GM23338 (cell line): ENCODE results near the gene PACRGL. TPM values are rescaled to one million over a fixed set of nuclear protein-coding genes. Genes with fewer than 3 reads are reported as not detected.

ENCODE experiments used
- ATAC-seq: fragments of 200-7000 bp; cut with Tn5 transposase; 3 replicates; pipeline ENCODE4 v1.9.1; 2020
- DNase-seq: peaks from one replicate; pipeline ENCODE4 v3.0.0-alpha.2; 2015; ENCODE audit warnings: low spot score
- H2AFZ ChIP-seq: fragments of 200-600 bp; sonication (generic); 2 replicates; pipeline ENCODE4 v1.8.0; 2016; ENCODE audit warnings: antibody characterized with exemption, mild to moderate bottlenecking, moderate library complexity
- H3F3A ChIP-seq: fragments of 200-600 bp; sonication (generic); replicated peaks from 2 replicates; pipeline ENCODE4 v1.8.0; 2017; ENCODE audit warnings: antibody characterized with exemption, mixed run types, low read depth
- H3K27ac ChIP-seq: fragments of 200-600 bp; sonication (generic); 2 replicates; pipeline ENCODE4 v1.6.1; 2016; ENCODE audit warnings: low read depth
- H3K27me3 ChIP-seq: fragments of 200-600 bp; sonication (generic); 2 replicates; pipeline ENCODE4 v1.8.0; 2016; ENCODE audit warnings: mild to moderate bottlenecking, mixed run types, moderate library complexity; ENCODE audit not compliant: insufficient read depth
- H3K36me3 ChIP-seq: fragments of 200-600 bp; sonication (generic); 2 replicates; pipeline ENCODE4 v1.8.0; 2016; ENCODE audit warnings: mild to moderate bottlenecking; ENCODE audit not compliant: insufficient read depth
- H3K4me1 ChIP-seq: fragments of 200-600 bp; sonication (generic); 2 replicates; pipeline ENCODE4 v1.8.0; 2016; ENCODE audit warnings: mild to moderate bottlenecking, moderate library complexity; ENCODE audit not compliant: insufficient read depth
- H3K4me2 ChIP-seq: fragments of 200-600 bp; sonication (generic); 2 replicates; pipeline ENCODE4 v1.7.1; 2017; ENCODE audit warnings: mixed run types
- H3K4me3 ChIP-seq: fragments of 200-600 bp; sonication (generic); 2 replicates; pipeline ENCODE4 v1.6.1; 2016; ENCODE audit warnings: mixed run types
- H3K79me2 ChIP-seq: fragments of 200-600 bp; sonication (generic); replicated peaks from 2 replicates; pipeline ENCODE4 v1.8.0; 2017; ENCODE audit warnings: mild to moderate bottlenecking; ENCODE audit not compliant: insufficient read depth
- H3K9me2 ChIP-seq: fragments of 200-600 bp; sonication (generic); 2 replicates; pipeline ENCODE4 v1.8.0; 2017; ENCODE audit not compliant: insufficient read depth
- H4K20me1 ChIP-seq: fragments of 200-600 bp; sonication (generic); replicated peaks from 2 replicates; pipeline ENCODE4 v1.8.0; 2017; ENCODE audit warnings: mild to moderate bottlenecking; ENCODE audit not compliant: insufficient read depth
- H3K27ac Mint-ChIP-seq: 2 replicates; pipeline ENCODE4 v1.8.0; 2020; ENCODE audit warnings: inconsistent platforms, mild to moderate bottlenecking, moderate library complexity, mixed read lengths
- H3K27me3 Mint-ChIP-seq: 3 replicates; pipeline ENCODE4 v1.8.0; 2022; ENCODE audit warnings: low read depth, mild to moderate bottlenecking, moderate library complexity, mixed read lengths, inconsistent platforms; ENCODE audit not compliant: insufficient read depth, poor library complexity
- H3K36me3 Mint-ChIP-seq: 3 replicates; pipeline ENCODE4 v1.8.0; 2021; ENCODE audit warnings: low read depth, mild to moderate bottlenecking, inconsistent platforms, moderate library complexity, mixed read lengths
- H3K4me1 Mint-ChIP-seq: 3 replicates; pipeline ENCODE4 v1.8.0; 2020; ENCODE audit warnings: mild to moderate bottlenecking, inconsistent platforms, mixed read lengths
- H3K4me3 Mint-ChIP-seq: 3 replicates; pipeline ENCODE4 v1.8.0; 2021; ENCODE audit warnings: moderate library complexity, mild to moderate bottlenecking, inconsistent platforms, mixed read lengths
- H3K9me3 Mint-ChIP-seq: 3 replicates; pipeline ENCODE4 v1.8.0; 2020; ENCODE audit warnings: moderate library complexity, mild to moderate bottlenecking, inconsistent platforms, mixed read lengths
- CREB1 ChIP-seq: fragments of 250-450 bp; sonication (Bioruptor Pico); IDR thresholded peaks from 2 replicates; pipeline ENCODE4 v1.5.0; 2020; ENCODE audit warnings: low read depth, mild to moderate bottlenecking, moderate library complexity
- EZH2phosphoT487 ChIP-seq: fragments of 200-600 bp; sonication (generic); IDR thresholded peaks from one replicate; pipeline ENCODE4 v1.8.1; 2018; ENCODE audit warnings: antibody characterized with exemption; ENCODE audit not compliant: unreplicated experiment
- POLR2AphosphoS5 ChIP-seq: IDR thresholded peaks from 2 replicates; pipeline ENCODE4 v1.6.1; 2016; ENCODE audit warnings: antibody characterized with exemption, low read depth
- ZNF331 ChIP-seq: fragments of 250-450 bp; sonication (Bioruptor Pico); IDR thresholded peaks from 2 replicates; pipeline ENCODE4 v1.5.0; 2020; ENCODE audit warnings: low read depth, mild to moderate bottlenecking, moderate library complexity
- polyA plus RNA-seq: library from polyadenylated mRNA; unstranded; fragments of >200 nt; fragmentation: Nextera tagmentation; extraction: Ambion mirVana; gene quantifications from 2 replicates; pipeline ENCODE4 v1.2.1, GENCODE V29; 2016
- total RNA-seq: library from RNA; depleted of rRNA; stranded (reverse); fragments of >200 nt; shearing (Covaris generic); gene quantifications from 2 replicates; pipeline ENCODE4 v1.2.3, GENCODE V29; 2014
- TF ChIP-seq, protein P1 (sequence below), 2 experiments: fragments of 200-600 bp in 1 of 2; sonication (generic) in 1 of 2; conservative IDR thresholded peaks; 2 replicates each; pipeline versions ENCODE4 v1.5.1 to v1.6.1; 2016 to 2017; ENCODE audit warnings: antibody characterized with exemption in 2 of 2, low read depth in 2 of 2, mild to moderate bottlenecking in 2 of 2, moderate library complexity in 1 of 2
- TF ChIP-seq, protein P2 (sequence below): IDR thresholded peaks from one replicate; pipeline ENCODE4 v1.6.1; 2018; ENCODE audit warnings: antibody characterized with exemption; ENCODE audit not compliant: unreplicated experiment
- TF ChIP-seq, protein P3 (sequence below): IDR thresholded peaks from 2 replicates; pipeline ENCODE4 v1.6.1; 2016; ENCODE audit warnings: antibody characterized with exemption

PACRGL gene
- total and polyA plus RNA-seq, 2 experiments from 2014 or later, result 4.8 to 15.8 TPM

DNA sequence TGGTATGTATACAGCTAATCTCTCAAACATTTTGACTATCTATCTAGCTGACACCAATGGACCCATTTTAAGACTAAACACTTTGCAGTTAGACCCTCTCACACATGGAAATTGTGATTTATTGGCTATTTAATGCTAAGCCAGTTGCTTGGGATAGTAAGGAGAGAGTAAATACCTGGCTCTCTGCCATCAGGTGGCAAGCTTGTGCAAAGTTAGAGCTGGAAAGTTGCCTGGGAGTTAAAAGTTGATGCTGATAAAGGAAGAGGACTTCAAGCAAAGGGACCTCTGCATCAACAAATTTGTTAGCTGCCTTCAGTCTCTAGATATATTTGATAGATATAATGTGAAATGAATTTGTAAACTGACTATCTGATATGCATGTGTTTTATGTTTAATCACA lies 61.1 kb downstream of the PACRGL start:
- Mint-ChIP-seq H3K4me1 (no peaks in the 10 kb centered on the region), H3K4me3 (no peak overlapping the region), H3K36me3 (no peaks in the 10 kb centered on the region), H3K27me3 (peaks cover 2% of the 10 kb centered on the region), H3K9me3 (no peaks in the 10 kb centered on the region), H3K27ac (no peak overlapping the region)
- no peaks in the 10 kb centered on the region for H4K20me1 ChIP-seq
- H3K27ac ChIP-seq, result no peak overlapping the region
- H3K4me2 ChIP-seq, result no peak overlapping the region
- no peaks in the 10 kb centered on the region for H3K27me3 ChIP-seq
- H3K36me3 ChIP-seq, result no peaks in the 10 kb centered on the region
- no peak for TF ChIP-seq EZH2phosphoT487
- TF ChIP-seq, protein P1, sequence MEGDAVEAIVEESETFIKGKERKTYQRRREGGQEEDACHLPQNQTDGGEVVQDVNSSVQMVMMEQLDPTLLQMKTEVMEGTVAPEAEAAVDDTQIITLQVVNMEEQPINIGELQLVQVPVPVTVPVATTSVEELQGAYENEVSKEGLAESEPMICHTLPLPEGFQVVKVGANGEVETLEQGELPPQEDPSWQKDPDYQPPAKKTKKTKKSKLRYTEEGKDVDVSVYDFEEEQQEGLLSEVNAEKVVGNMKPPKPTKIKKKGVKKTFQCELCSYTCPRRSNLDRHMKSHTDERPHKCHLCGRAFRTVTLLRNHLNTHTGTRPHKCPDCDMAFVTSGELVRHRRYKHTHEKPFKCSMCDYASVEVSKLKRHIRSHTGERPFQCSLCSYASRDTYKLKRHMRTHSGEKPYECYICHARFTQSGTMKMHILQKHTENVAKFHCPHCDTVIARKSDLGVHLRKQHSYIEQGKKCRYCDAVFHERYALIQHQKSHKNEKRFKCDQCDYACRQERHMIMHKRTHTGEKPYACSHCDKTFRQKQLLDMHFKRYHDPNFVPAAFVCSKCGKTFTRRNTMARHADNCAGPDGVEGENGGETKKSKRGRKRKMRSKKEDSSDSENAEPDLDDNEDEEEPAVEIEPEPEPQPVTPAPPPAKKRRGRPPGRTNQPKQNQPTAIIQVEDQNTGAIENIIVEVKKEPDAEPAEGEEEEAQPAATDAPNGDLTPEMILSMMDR (conservative IDR thresholded peaks at IDR 0.05; ENCODE audit: low read depth in 2 of 2), result peak; percentile 17 to 42; a peak in 2 of 4 replicates
- DNase-seq (peak; percentile 7), ATAC-seq (no peak)
- no peak overlapping the region for H2AFZ ChIP-seq
- H3F3A ChIP-seq, result no peaks in the 10 kb centered on the region
- no peaks in the 10 kb centered on the region; the same call in 1 of the 2 replicates for H3K9me2 ChIP-seq
- no peak overlapping the region for H3K4me3 ChIP-seq
- H3K4me1 ChIP-seq, result no peaks in the 10 kb centered on the region
- no peaks in the 10 kb centered on the region for H3K79me2 ChIP-seq

DNA sequence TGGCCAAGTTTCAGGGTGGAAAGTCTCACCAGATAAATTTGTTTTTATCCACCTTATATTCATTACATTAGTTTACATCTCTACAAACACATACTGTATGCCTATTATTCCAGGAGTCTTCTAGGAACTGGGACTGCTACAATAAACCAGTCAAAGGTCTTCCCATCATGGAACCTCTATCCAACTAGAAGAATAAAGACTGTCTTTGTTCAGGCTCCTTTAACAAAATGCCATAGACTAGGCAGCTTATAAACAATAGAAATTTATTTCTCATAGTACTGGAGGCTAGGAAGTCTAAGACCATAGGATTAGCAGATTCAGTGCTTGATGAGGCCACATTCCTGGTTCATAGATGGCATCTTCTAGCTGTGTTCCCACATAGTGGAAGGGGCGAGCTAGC lies 61.6 kb downstream of the PACRGL start:
- Histone ChIP-seq H3K9me2 (no peaks in the 10 kb centered on the region), H3K36me3 (no peaks in the 10 kb centered on the region), H3K4me1 (no peaks in the 10 kb centered on the region), H3K27ac (no peak overlapping the region), H3K4me3 (no peak overlapping the region), H4K20me1 (no peaks in the 10 kb centered on the region), H3K79me2 (no peaks in the 10 kb centered on the region), H2AFZ (no peak overlapping the region), H3K27me3 (no peaks in the 10 kb centered on the region), H3F3A (no peaks in the 10 kb centered on the region), H3K4me2 (no peak overlapping the region)
- Mint-ChIP-seq H3K27me3 (peaks cover 4% of the 10 kb centered on the region), H3K27ac (no peak overlapping the region), H3K9me3 (no peaks in the 10 kb centered on the region), H3K4me3 (no peak overlapping the region), H3K36me3 (no peaks in the 10 kb centered on the region), H3K4me1 (no peaks in the 10 kb centered on the region)
- no peak for DNase-seq
- TF ChIP-seq ZNF331 (no peak), EZH2phosphoT487 (no peak), POLR2AphosphoS5 (no peak), CREB1 (no peak)
- TF ChIP-seq, protein P2, sequence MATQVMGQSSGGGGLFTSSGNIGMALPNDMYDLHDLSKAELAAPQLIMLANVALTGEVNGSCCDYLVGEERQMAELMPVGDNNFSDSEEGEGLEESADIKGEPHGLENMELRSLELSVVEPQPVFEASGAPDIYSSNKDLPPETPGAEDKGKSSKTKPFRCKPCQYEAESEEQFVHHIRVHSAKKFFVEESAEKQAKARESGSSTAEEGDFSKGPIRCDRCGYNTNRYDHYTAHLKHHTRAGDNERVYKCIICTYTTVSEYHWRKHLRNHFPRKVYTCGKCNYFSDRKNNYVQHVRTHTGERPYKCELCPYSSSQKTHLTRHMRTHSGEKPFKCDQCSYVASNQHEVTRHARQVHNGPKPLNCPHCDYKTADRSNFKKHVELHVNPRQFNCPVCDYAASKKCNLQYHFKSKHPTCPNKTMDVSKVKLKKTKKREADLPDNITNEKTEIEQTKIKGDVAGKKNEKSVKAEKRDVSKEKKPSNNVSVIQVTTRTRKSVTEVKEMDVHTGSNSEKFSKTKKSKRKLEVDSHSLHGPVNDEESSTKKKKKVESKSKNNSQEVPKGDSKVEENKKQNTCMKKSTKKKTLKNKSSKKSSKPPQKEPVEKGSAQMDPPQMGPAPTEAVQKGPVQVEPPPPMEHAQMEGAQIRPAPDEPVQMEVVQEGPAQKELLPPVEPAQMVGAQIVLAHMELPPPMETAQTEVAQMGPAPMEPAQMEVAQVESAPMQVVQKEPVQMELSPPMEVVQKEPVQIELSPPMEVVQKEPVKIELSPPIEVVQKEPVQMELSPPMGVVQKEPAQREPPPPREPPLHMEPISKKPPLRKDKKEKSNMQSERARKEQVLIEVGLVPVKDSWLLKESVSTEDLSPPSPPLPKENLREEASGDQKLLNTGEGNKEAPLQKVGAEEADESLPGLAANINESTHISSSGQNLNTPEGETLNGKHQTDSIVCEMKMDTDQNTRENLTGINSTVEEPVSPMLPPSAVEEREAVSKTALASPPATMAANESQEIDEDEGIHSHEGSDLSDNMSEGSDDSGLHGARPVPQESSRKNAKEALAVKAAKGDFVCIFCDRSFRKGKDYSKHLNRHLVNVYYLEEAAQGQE, result no peak
- TF ChIP-seq, protein P3, sequence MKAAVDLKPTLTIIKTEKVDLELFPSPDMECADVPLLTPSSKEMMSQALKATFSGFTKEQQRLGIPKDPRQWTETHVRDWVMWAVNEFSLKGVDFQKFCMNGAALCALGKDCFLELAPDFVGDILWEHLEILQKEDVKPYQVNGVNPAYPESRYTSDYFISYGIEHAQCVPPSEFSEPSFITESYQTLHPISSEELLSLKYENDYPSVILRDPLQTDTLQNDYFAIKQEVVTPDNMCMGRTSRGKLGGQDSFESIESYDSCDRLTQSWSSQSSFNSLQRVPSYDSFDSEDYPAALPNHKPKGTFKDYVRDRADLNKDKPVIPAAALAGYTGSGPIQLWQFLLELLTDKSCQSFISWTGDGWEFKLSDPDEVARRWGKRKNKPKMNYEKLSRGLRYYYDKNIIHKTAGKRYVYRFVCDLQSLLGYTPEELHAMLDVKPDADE, result no peak
- ATAC-seq, result no peak
